COLO668 (cell line): ENCODE results near the gene NUTM2A.
"Not testable (repeated sequence)": the region's sequence is repeated elsewhere in the genome, so short reads cannot be mapped to it uniquely, and the experiment has no call there.

Experiments
- DNase-seq: peaks from one replicate; lab custom pipeline; 2025; ENCODE audit not compliant: unreplicated experiment; lab: John Stamatoyannopoulos, UW

NUTM2A gene

DNA sequence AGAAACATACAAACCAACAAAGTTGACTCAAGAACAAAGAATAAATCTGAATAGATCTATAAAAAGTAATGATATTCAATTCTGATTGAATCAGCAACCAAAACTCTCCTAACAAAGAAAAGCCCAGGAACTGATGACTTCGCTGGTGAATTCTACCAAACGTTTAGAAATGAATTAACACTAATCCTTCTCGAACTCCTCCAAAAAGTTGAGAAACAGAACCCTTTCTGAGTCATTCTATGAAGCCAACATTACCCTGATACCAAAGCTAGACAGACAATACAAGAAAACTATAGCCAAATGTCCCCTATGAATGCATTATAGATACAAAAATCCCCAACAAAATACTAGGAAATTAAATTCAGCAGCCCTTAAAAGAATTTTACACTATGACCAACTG is 16.9 kb downstream of the NUTM2A start:
- not testable (repeated sequence) for DNase-seq

DNA sequence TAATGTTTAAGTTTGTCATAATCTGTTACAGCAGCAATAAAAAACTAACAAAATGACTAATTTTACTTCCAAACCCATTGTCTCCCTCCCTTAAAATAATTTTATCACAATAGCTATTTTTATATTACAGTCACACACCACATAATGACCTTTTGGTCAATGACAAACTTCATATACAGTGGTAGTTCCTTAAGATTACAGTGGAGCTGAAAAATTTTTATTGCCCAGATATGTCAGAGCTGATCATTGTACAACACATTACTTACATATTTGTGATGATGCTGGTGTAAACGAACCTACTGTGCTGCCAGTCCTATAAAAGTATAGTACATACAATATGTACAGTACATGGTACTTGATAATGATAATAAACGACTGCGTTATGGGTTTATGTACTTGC is 22.1 kb downstream of the NUTM2A start:
- DNase-seq = not testable (repeated sequence)

DNA sequence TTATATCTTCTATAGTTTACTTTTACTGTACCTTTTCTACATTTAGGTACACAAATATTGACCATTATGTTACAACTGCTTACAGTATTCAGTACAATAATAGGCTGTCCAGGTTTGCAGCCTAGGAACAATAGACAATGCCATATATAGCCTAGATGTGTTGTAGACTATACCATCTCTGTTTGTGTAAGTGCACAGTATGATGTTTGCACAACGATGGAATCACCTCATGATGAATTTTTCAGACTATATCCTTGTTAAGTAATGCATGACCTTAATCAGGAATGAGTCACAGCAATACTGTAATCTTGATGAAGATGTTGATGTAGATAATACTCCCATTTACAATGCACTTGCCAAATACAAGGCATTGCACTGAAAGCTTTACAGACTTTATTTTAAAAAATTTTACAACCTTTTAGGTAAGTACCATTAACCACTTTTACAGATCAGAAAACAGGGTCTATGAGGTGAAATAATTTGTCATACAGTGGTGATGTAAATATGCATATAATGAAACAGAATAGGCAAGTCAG is 23.6 kb downstream of the NUTM2A start:
- DNase-seq = not testable (repeated sequence)

DNA sequence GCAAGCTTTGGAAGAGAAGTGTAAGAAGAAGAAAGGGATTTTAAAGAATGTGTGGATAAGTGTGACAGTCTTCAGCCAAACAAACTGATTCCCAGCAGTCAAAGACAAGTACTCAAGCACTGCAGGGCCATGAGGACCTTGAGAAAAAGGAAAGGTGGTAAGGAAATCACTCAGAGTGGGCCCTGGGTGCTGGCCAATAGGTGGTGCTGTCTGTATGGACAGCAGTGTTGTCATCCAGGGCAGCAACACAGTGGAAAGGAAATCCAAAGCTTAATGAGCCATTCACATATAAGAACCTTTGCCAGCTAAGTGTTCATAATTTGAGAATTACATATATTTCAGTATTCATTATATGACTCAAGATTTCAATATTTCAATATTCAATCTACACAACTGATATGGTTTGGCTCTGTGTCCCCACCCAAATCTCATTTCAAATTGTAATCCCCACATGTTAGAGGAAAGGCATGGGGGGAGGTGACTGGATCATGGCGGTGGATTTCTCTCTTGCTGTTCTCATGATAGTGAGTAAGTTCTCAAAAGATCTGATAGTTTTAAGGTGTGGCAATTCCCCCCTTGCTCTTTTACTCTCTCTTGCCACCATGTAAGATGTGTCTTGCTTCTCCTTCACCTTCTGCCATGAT is 55.6 kb downstream of the NUTM2A start:
- DNase-seq = not testable (repeated sequence)
